HEK293T (cell line): ENCODE measurements around the gene PRB2.

Experiments
- CTCF ChIA-PET: fragments of 350-600 bp; formaldehyde crosslinking; extraction: SDS; loops from one replicate; lab custom pipeline; 2021; ENCODE audit warnings: antibody characterized with exemption, inconsistent platforms; lab: Yijun Ruan, JAX
- POLR2A ChIA-PET: fragments of 350-600 bp; formaldehyde crosslinking; extraction: SDS; loops from one replicate; lab custom pipeline; 2020; ENCODE audit warnings: antibody characterized with exemption, inconsistent platforms; lab: Yijun Ruan, JAX
- DNase-seq: peaks from one replicate; pipeline ENCODE4 v3.0.0; 2012; ENCODE audit warnings: mixed read lengths; ENCODE audit errors: extremely low spot score
- CTBP1 ChIP-seq: fragments of 450-650 bp; IDR thresholded peaks from 2 replicates; pipeline ENCODE4 v1.6.1; 2016; ENCODE audit warnings: borderline replicate concordance
- FOXK2 ChIP-seq: fragments of 450-650 bp; IDR thresholded peaks from 2 replicates; pipeline ENCODE4 v1.6.1; 2016; ENCODE audit warnings: mild to moderate bottlenecking
- FOXM1 ChIP-seq: fragments of 450-650 bp; IDR thresholded peaks from 2 replicates; pipeline ENCODE4 v1.6.1; 2017; ENCODE audit warnings: mild to moderate bottlenecking, borderline replicate concordance
- LEF1 ChIP-seq: fragments of 450-650 bp; IDR thresholded peaks from 2 replicates; pipeline ENCODE4 v1.6.1; 2017; ENCODE audit warnings: mild to moderate bottlenecking, borderline replicate concordance
- ZNF384 ChIP-seq: fragments of 450-650 bp; IDR thresholded peaks from 2 replicates; pipeline ENCODE4 v1.6.1; 2016

The PRB2 gene

DNA sequence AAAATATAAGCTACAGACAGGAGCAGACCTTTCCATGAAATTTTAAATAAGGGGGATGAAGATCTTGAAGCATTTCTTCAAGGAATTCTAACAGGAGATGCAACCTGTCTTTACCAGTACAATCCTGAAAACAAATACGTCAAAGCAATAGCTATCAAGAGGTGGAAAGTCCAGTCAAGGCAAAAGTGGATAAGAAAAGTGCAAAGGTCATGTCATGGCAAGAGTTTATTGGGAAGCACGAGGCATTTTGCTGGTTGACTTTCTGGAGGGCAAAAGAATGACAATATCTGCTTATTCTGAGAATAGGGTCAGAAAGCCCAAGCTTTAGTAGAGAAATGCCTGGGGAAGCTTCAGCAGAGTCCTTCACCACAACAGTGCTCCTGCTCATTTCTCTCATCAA lies 50.9 kb downstream of the PRB2 start:
- TF ChIP-seq LEF1 (no peak), FOXM1 (no peak), FOXK2 (no peak), CTBP1 (no peak), ZNF384 (no peak)
- DNase-seq = no peak
- CTCF ChIA-PET = no interaction called here
- POLR2A ChIA-PET = no interaction called here
